ENCODE measurements around the gene APELA.
"Not testable (repeated sequence)": the region's sequence is repeated elsewhere in the genome, so short reads cannot be mapped to it uniquely, and the experiment has no call there.

APELA gene

GRCh38 chr4:164926301-164926700 lies 49.3 kb downstream of the APELA start:
- DNase-seq = no peak

- not testable (repeated sequence) for DNase-seq
Measured at GRCh38 chr4:164927101-164927500, 50.1 kb downstream of the APELA start.

GRCh38 chr4:164930647-164931046 lies 53.7 kb downstream of the APELA start:
- DNase-seq = no peak

DNA sequence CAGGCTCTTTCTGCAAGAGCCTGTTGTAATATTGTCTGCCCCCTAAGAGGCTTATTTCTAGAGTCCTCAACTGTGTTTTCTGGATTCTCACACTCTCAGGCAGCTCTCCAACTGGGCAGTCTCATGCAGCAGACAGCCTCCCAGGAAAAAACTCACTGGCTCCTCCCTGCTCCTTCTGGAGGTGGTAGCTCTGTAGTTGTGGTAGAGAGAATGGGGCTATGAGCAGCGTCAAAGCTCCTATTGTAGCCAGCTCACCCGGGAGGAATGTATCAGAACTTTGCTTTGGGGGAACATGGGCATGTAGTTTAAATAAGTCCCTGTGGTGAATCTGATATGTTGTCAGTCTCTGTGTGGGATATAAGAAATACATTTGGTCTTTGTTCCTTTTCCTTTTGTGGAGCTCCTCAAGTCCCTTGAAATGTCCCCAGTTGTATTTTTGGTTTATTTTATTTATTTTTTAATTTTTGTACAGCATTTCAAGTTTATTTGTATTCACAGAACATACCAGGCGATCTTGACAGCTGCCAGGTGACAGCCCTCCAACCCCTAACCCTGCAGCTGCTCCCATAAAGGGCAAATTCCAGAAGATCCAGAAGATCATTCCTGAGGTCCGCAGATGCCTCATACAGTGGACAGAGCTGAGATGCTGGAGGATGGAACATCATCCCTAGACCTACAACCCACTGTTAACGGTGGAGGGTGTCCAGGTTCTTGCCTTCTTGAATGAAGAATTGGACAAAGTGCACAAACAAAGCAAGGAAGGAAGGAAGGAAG lies 54.8 kb downstream of the APELA start:
- DNase-seq = no peak

DNA sequence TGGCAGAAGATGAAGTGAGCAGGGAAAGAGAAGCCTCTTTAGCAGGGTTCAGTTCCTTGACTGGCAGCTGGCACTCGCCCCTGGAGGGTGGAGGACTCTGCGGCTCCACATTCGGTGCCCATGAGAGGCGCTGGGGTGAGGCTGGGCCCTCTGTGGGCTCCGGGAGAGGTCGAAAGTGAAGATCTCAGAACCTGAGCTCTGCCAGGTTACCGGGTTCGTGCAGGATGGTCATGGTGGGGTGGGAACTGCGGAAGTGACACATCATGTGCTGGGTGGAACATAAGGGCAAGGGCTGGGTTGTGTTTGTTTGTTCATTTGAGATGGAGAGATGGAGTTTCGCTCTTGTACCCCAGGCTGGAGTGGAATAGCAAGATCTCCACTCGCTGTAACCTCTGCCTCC lies 56.3 kb downstream of the APELA start:
- no peak for DNase-seq

- no peak for DNase-seq
Measured at GRCh38 chr4:164935363-164935762, 58.4 kb downstream of the APELA start.

GRCh38 chr4:164935865-164936606 lies 59.1 kb downstream of the APELA start:
- DNase-seq = not testable (repeated sequence)

- no peak for DNase-seq
Measured at GRCh38 chr4:164937576-164938270, 60.7 kb downstream of the APELA start.

DNA sequence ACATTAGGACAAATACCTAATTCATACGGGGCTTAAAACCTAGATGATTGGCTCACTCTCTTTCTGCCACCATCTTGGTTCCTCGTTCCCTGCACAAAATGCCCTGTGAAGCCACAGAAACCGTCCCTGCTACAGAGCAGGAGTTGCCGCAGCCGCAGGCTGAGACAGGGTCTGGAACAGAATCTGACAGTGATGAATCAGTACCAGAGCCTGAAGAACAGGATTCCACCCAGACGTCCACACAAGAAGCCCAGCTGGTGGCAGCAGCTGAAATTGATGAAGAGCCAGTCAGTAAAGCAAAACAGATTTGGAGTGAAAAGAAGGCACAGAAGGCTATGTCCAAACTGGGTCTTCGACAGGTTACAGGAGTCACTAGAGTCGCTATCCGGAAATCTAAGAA lies 66.2 kb downstream of the APELA start:
- no peak for DNase-seq

GRCh38 chr4:164945146-164945545 lies 68.2 kb downstream of the APELA start:
- no peak for DNase-seq

- DNase-seq = no peak
Measured at GRCh38 chr4:164946810-164947209, 69.8 kb downstream of the APELA start.

All from T-helper 2 cell (primary cell).